ENCODE data around the gene MAP4K4.

GRCh38 chr2:101676674-101677073 is 20.8 kb upstream of the MAP4K4 start:
- no peak for TF ChIP-seq CTCF (conservative IDR thresholded peaks at IDR 0.05; ENCODE audit: low read length)
- TF ChIP-seq EZH2phosphoT487 (IDR thresholded peaks at IDR 0.05; ENCODE audit: borderline replicate concordance, low read depth, low read length) = no peak
